ENCODE results near the gene AIPL1.

AIPL1 gene

GRCh38 chr17:6448473-6448872, 13.6 kb upstream of the AIPL1 start:
- DNase-seq: no peak

GRCh38 chr17:6446516-6447100, 11.7 kb upstream of the AIPL1 start:
- no peak for DNase-seq

- DNase-seq: no peak
Measured at GRCh38 chr17:6444571-6445335, 9.8 kb upstream of the AIPL1 start.

- peak; percentile 82 for DNase-seq
Measured at GRCh38 chr17:6443692-6444570, 9.0 kb upstream of the AIPL1 start, which contains the start of gene PIMREG. TSS of gene PIMREG (plus strand) at chr17:6444455. CDS start at chr17:6445111, 656 bp downstream.

- no peak for DNase-seq
Measured at GRCh38 chr17:6442775-6443174, 7.9 kb upstream of the AIPL1 start.

- DNase-seq: no peak
Measured at GRCh38 chr17:6439951-6440350, 5.0 kb upstream of the AIPL1 start.

- no peak for DNase-seq
Measured at GRCh38 chr17:6437956-6438355, 3.0 kb upstream of the AIPL1 start.

- no peak for DNase-seq
Measured at GRCh38 chr17:6437466-6437865, 2.5 kb upstream of the AIPL1 start.

GRCh38 chr17:6435968-6436367, 1.0 kb upstream of the AIPL1 start:
- DNase-seq: no peak

GRCh38 chr17:6430769-6431168, 4.2 kb downstream of the AIPL1 start:
- no peak for DNase-seq

GRCh38 chr17:6429266-6429665, 5.7 kb downstream of the AIPL1 start:
- DNase-seq: no peak

GRCh38 chr17:6428207-6428965, 6.5 kb downstream of the AIPL1 start:
- no peak for DNase-seq

- no peak for DNase-seq
Measured at GRCh38 chr17:6427279-6427781, 7.6 kb downstream of the AIPL1 start.

GRCh38 chr17:6426356-6427101, 8.4 kb downstream of the AIPL1 start:
- no peak for DNase-seq

- no peak for DNase-seq
Measured at GRCh38 chr17:6425407-6425806, 9.5 kb downstream of the AIPL1 start.

GRCh38 chr17:6423931-6424330, 11.0 kb downstream of the AIPL1 start:
- no peak for DNase-seq

GRCh38 chr17:6422654-6423241, 12.2 kb downstream of the AIPL1 start:
- no peak for DNase-seq

- no peak for DNase-seq
Measured at GRCh38 chr17:6421700-6422604, 13.0 kb downstream of the AIPL1 start.

GRCh38 chr17:6420173-6420641, 14.7 kb downstream of the AIPL1 start:
- DNase-seq: no peak

- DNase-seq: no peak
Measured at GRCh38 chr17:6415616-6416015, 19.3 kb downstream of the AIPL1 start.
